SK-MEL-5 (cell line): Measurements from ENCODE around the gene CYP2F1. TPM values are rescaled to one million over a fixed set of nuclear protein-coding genes. Genes with fewer than 3 reads are reported as not detected.
A peak's percentile ranks its signal among the peaks of the same experiment; 100 is the strongest.
"Not testable (repeated sequence)": the region's sequence is repeated elsewhere in the genome, so short reads cannot be mapped to it uniquely, and the experiment has no call there.

Experiments
- DNase-seq: peaks from one replicate; pipeline ENCODE4 v3.0.0-alpha.2; 2016; ENCODE audit warnings: low read depth, low spot score
- in situ Hi-C: cut with HindIII; loops from 2 replicates; pipeline ENCODE4 v1.10.0; 2016; ENCODE audit warnings: low sequenced_read_pairs, high pct_unique_total_duplicates, low pct_unique_long_range_greater_than_20kb
- total RNA-seq: library from RNA; depleted of rRNA; stranded (reverse); fragments of >200 nt; shearing (Covaris generic); gene quantifications from 2 replicates; pipeline ENCODE4 v1.2.3, GENCODE V29; 2014

The CYP2F1 gene
- total RNA-seq, 1 experiment from 2014 or later: not detected

- in situ Hi-C loops, DNase-seq: not testable (repeated sequence)
Measured at GRCh38 chr19:41120929-41121911, 7.0 kb downstream of the CYP2F1 start.

DNA sequence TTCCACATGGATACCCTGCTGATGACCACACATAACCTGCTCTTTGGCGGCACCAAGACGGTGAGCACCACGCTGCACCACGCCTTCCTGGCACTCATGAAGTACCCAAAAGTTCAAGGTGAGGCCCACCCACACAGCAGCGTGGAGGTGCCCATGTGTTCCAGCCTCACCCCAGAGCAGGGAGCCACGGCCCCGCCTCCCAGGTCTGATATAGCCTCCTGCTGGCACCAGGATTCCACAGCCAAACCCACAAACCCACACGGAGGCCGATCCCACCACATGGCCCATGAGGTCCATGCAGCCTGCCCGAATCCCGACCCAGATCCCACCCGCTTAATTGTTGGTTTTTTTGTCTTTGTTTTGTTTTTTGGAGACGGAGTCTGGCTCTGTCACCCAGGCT is 8.6 kb downstream of the CYP2F1 start:
- in situ Hi-C loops, DNase-seq: not testable (repeated sequence)

GRCh38 chr19:41123716-41124294 is 9.6 kb downstream of the CYP2F1 start:
- in situ Hi-C loops: no loop called here
- no peak for DNase-seq

GRCh38 chr19:41126765-41127203 is 12.6 kb downstream of the CYP2F1 start:
- peak; percentile 19 for DNase-seq
- in situ Hi-C loops: not testable (repeated sequence)

- DNase-seq, in situ Hi-C loops: not testable (repeated sequence)
Measured at GRCh38 chr19:41127362-41127761, 13.1 kb downstream of the CYP2F1 start.

DNA sequence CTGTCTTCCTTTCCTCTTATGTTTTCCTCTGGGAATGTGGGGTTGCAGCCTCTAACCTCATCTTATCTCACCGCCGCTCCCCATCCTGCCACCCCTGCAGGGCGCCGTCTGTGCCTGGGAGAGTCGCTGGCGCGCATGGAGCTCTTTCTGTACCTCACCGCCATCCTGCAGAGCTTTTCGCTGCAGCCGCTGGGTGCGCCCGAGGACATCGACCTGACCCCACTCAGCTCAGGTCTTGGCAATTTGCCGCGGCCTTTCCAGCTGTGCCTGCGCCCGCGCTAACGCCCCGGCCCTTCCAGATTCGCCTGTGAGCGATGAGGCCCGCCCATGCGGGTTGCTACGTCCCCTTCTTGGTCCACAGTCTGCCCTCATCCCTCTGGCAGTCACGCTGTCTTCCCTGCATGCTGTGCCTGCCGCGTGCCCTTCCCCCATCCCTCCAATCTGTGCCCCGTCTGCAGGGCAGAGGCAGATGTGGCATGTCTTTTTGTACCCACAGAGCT is 13.6 kb downstream of the CYP2F1 start:
- in situ Hi-C loops: not testable (repeated sequence)
- peak; percentile 9 for DNase-seq

GRCh38 chr19:41128692-41129091 is 14.5 kb downstream of the CYP2F1 start:
- DNase-seq: no peak
- in situ Hi-C loops: no loop called here

GRCh38 chr19:41131186-41131585 is 17.0 kb downstream of the CYP2F1 start:
- DNase-seq: no peak
- in situ Hi-C loops: no loop called here

- in situ Hi-C loops: no loop called here
- no peak for DNase-seq
Measured at GRCh38 chr19:41133260-41133659, 19.0 kb downstream of the CYP2F1 start.

- no peak for DNase-seq
- in situ Hi-C loops: no loop called here
Measured at GRCh38 chr19:41134616-41135015, 20.4 kb downstream of the CYP2F1 start.

GRCh38 chr19:41135390-41136384 is 21.5 kb downstream of the CYP2F1 start:
- DNase-seq, in situ Hi-C loops: not testable (repeated sequence)

GRCh38 chr19:41136636-41137455 is 22.6 kb downstream of the CYP2F1 start:
- in situ Hi-C loops: no loop called here
- DNase-seq: no peak

DNA sequence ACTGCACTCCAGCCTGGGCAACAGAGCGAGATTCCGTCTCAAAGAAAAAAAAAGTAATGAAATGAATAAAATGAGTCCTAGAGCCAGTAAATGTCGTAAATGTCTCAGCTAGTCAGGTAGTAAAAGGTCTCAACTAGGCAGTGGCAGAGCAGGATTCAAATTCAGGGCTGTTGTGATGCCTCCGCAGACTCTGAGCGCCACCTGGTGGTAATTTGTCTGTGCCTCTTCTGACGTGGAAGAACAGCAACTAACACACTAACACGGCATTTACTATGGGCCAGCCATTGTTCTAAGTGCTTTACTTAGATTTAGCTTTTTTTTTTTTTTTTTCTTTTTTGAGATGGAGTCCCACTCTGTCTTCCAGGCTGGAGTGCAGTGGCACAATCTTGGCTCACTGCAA is 30.2 kb downstream of the CYP2F1 start:
- in situ Hi-C loops: no loop called here
- DNase-seq: peak; percentile 85

DNA sequence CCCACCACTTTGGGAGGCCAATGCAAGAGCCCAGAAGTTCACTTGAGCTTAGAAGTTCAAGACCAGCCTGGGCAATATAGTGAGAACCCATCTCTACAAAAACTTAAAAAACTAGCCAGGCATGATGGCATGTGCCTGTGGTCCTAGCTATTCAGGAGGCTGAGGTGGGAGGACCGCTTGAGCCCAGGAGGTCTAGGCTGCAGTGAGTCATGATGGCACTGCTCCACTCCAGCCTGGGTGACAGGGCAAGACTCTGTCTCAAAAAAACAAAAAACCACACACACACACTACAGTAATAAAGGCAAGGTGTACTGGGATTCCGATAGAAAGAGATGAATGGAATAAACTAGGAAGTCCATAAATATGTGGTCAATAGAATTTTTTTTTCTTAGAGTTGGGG is 35.6 kb downstream of the CYP2F1 start:
- no peak for DNase-seq
- in situ Hi-C loops: no loop called here

DNA sequence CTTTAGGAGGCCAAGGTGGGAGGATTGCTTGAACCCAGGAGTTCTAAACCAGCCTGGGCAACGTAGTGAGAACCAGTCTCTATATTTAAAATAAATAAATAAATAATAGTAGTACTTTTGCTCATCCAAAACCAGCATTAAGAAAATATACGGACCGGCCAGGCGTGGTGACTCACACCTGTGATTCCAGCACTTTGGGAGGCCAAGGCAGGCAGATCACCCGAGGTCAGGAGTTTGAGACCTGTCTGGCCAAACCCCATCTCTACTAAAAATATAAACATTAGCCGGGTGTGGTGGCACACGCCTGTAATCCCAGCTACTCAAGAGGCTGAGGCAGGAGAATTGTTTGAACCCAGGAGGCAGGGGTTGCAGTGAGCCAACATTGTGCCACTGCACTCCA is 36.8 kb downstream of the CYP2F1 start:
- in situ Hi-C loops, DNase-seq: not testable (repeated sequence)

DNA sequence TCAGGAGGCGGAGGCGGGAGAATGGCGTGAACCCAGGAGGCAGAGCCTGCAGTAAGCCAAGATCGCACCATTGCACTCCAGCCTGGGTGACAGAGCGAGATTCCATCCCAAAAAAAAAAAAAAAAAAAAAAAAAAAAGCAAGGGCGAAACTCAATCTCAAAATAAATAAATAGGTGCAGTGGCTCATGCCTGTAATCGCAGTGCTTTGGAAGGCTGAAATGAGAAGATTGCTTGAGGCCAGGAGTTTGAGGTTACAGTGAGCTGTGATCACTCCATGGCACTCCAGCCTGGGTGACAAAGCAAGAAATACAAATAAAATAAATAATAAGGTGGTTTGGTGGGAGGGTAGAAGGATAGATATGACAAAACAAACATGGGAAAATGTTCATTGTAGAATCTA is 39.8 kb downstream of the CYP2F1 start:
- DNase-seq: no peak
- in situ Hi-C loops: no loop called here

GRCh38 chr19:41156207-41156606 is 42.0 kb downstream of the CYP2F1 start:
- in situ Hi-C loops: no loop called here
- DNase-seq: no peak
